ENCODE data around the gene BCAT1. TPM values are rescaled to one million over a fixed set of nuclear protein-coding genes. Genes with fewer than 3 reads are reported as not detected.

BCAT1 gene
- total and polyA plus RNA-seq, 2 experiments from 2014 or later = 46.4 to 72.8 TPM

GRCh38 chr12:24806386-24806785, 142.5 kb downstream of the BCAT1 start:
- Histone ChIP-seq H3K27ac (no peak overlapping the region), H3K4me2 (no peak overlapping the region), H3K9me3 (ENCODE audit: low read depth) (no peaks in the 10 kb centered on the region), H3K4me3 (no peak overlapping the region), H3K4me1 (ENCODE audit: insufficient read depth) (no peaks in the 10 kb centered on the region), H3K27me3 (no peaks in the 10 kb centered on the region), H3K36me3 (replicated peaks; ENCODE audit: insufficient read depth, low read depth) (no peaks in the 10 kb centered on the region), H3K79me2 (no peaks in the 10 kb centered on the region), H3K9me2 (replicated peaks; ENCODE audit: insufficient read depth) (no peaks in the 10 kb centered on the region), H2AFZ (no peak overlapping the region), H4K20me1 (ENCODE audit: insufficient read depth, poor library complexity, severe bottlenecking) (no peaks in the 10 kb centered on the region)
- TF ChIP-seq EZH2phosphoT487 (IDR thresholded peaks at IDR 0.05; ENCODE audit: low read depth, severe bottlenecking, unreplicated experiment) (no peak), EZH2 (IDR thresholded peaks at IDR 0.05; ENCODE audit: borderline replicate concordance) (no peak), CTCF (IDR thresholded peaks at IDR 0.05; ENCODE audit: poor library complexity) (no peak)
- DNase-seq (ENCODE audit: low spot score) = no peak
- 92% methylated on average over 2 of the region's 2 CpGs for WGBS (ENCODE audit: low lambda C conversion rate, missing lambda C conversion rate)

- H3K79me2 ChIP-seq = no peaks in the 10 kb centered on the region
- TF ChIP-seq EZH2phosphoT487 (IDR thresholded peaks at IDR 0.05; ENCODE audit: low read depth, severe bottlenecking, unreplicated experiment) (no peak), EZH2 (IDR thresholded peaks at IDR 0.05; ENCODE audit: borderline replicate concordance) (no peak), CTCF (IDR thresholded peaks at IDR 0.05; ENCODE audit: poor library complexity) (no peak)
- H3K27me3 ChIP-seq = no peaks in the 10 kb centered on the region
- H2AFZ ChIP-seq = no peak overlapping the region
- no peak overlapping the region for H3K4me3 ChIP-seq
- H3K9me3 ChIP-seq (ENCODE audit: low read depth) = no peaks in the 10 kb centered on the region
- H3K9me2 ChIP-seq (replicated peaks; ENCODE audit: insufficient read depth) = no peaks in the 10 kb centered on the region
- H3K4me1 ChIP-seq (ENCODE audit: insufficient read depth) = no peaks in the 10 kb centered on the region
- no peaks in the 10 kb centered on the region for H3K36me3 ChIP-seq (replicated peaks; ENCODE audit: insufficient read depth, low read depth)
- H4K20me1 ChIP-seq (ENCODE audit: insufficient read depth, poor library complexity, severe bottlenecking) = no peaks in the 10 kb centered on the region
- 74% methylated on average over 5 of the region's 5 CpGs for WGBS (ENCODE audit: low lambda C conversion rate, missing lambda C conversion rate)
- no peak overlapping the region for H3K27ac ChIP-seq
- DNase-seq (ENCODE audit: low spot score) = no peak
- H3K4me2 ChIP-seq = no peak overlapping the region
These were observed 145.3 kb downstream of the BCAT1 start for GRCh38 chr12:24803430-24804245.

GRCh38 chr12:24798335-24798734, 150.6 kb downstream of the BCAT1 start:
- no peak overlapping the region for H2AFZ ChIP-seq
- no peak overlapping the region for H3K4me2 ChIP-seq
- no peak overlapping the region for H3K27ac ChIP-seq
- no peak for DNase-seq (ENCODE audit: low spot score)
- H4K20me1 ChIP-seq (ENCODE audit: insufficient read depth, poor library complexity, severe bottlenecking) = no peaks in the 10 kb centered on the region
- H3K36me3 ChIP-seq (replicated peaks; ENCODE audit: insufficient read depth, low read depth) = no peaks in the 10 kb centered on the region
- H3K79me2 ChIP-seq = no peaks in the 10 kb centered on the region
- no peaks in the 10 kb centered on the region for H3K27me3 ChIP-seq
- no peak for TF ChIP-seq EZH2phosphoT487 (IDR thresholded peaks at IDR 0.05; ENCODE audit: low read depth, severe bottlenecking, unreplicated experiment)
- H3K9me2 ChIP-seq (replicated peaks; ENCODE audit: insufficient read depth) = no peaks in the 10 kb centered on the region
- H3K4me1 ChIP-seq (ENCODE audit: insufficient read depth) = no peaks in the 10 kb centered on the region
- H3K9me3 ChIP-seq (ENCODE audit: low read depth) = no peaks in the 10 kb centered on the region
- H3K4me3 ChIP-seq = no peak overlapping the region

GRCh38 chr12:24797901-24798300, 151.0 kb downstream of the BCAT1 start:
- Histone ChIP-seq H3K4me1 (ENCODE audit: insufficient read depth) (no peaks in the 10 kb centered on the region), H2AFZ (no peak overlapping the region), H3K27me3 (no peaks in the 10 kb centered on the region), H3K36me3 (replicated peaks; ENCODE audit: insufficient read depth, low read depth) (no peaks in the 10 kb centered on the region), H4K20me1 (ENCODE audit: insufficient read depth, poor library complexity, severe bottlenecking) (no peaks in the 10 kb centered on the region), H3K79me2 (no peaks in the 10 kb centered on the region), H3K9me3 (ENCODE audit: low read depth) (no peaks in the 10 kb centered on the region), H3K4me3 (no peak overlapping the region), H3K4me2 (no peak overlapping the region), H3K27ac (no peak overlapping the region), H3K9me2 (replicated peaks; ENCODE audit: insufficient read depth) (no peaks in the 10 kb centered on the region)
- DNase-seq (ENCODE audit: low spot score) = no peak
- 71% methylated on average over 2 of the region's 2 CpGs for WGBS (ENCODE audit: low lambda C conversion rate, missing lambda C conversion rate)
- TF ChIP-seq EZH2phosphoT487 (IDR thresholded peaks at IDR 0.05; ENCODE audit: low read depth, severe bottlenecking, unreplicated experiment) = no peak
- no peak for TF ChIP-seq CTCF (IDR thresholded peaks at IDR 0.05; ENCODE audit: poor library complexity)
- TF ChIP-seq EZH2 (IDR thresholded peaks at IDR 0.05; ENCODE audit: borderline replicate concordance) = no peak

All from hepatocyte (in vitro differentiated cells).